ENCODE measurements around the gene FBN1.

DNA sequence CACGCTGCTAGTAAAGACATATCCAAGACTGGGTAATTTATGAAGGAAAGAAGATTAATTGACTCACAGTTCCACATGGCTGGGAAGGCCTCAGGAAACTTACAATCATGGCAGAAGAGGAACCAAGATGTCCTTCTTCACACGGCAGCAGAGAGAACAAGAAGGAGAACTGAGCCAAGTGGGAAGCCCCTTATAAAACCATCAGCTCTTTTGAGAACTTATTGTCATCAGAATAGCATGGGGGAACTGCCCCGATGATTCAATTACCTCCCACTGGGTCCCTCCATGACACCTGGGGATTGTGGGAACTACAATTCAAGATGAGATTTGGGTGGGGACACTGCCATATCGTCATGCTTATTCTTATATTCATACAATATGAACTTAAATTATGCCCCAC lies 265.3 kb downstream of the FBN1 start:
- TF ChIP-seq EP300 (IDR thresholded peaks at IDR 0.05) (no peak), CTCF (IDR thresholded peaks at IDR 0.05) (no peak)
